WI38 (cell line): ENCODE data around the gene SFXN3.

Experiments
- H3K4me3 ChIP-seq: 2 replicates; pipeline ENCODE4 v1.5.1; 2011; ENCODE audit warnings: low read depth, mild to moderate bottlenecking, control low read depth, low read length
- CTCF ChIP-seq: IDR thresholded peaks from 2 replicates; pipeline ENCODE4 v1.5.1; 2012; ENCODE audit warnings: low read depth, mild to moderate bottlenecking, control low read depth, low read length

SFXN3 gene

GRCh38 chr10:101089520-101090299 is 58.7 kb downstream of the SFXN3 start:
- TF ChIP-seq CTCF, result no peak
- no peak overlapping the region for H3K4me3 ChIP-seq

- no peak overlapping the region for H3K4me3 ChIP-seq
- TF ChIP-seq CTCF, result no peak
Observed at GRCh38 chr10:101090597-101090996, 59.6 kb downstream of the SFXN3 start.
